ENCODE measurements around the gene KDM6A. TPM values are rescaled to one million over a fixed set of nuclear protein-coding genes. Genes with fewer than 3 reads are reported as not detected.

KDM6A gene
- total RNA-seq, 1 experiment from 2014 or later, result 21.0 TPM

DNA sequence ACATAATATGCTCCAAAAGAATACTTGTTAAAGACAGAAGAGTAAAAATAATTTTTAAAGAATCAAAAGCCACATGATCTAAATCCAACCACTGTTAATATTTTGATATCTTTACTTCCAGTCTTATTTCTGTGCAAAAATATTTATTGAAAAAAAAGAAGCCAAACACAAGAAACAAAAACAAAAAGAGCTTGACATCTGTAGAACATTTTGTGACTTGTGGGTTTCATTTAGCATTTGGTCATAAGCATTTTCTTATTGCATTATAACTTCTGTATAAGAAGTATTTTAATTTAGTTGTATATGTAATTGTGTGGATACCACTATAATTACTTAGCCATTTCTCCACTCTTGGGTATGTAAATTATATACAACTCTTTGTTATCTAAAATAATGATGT is 264.5 kb downstream of the KDM6A start:
- RAD21 ChIA-PET (ENCODE audit: low non-redundant PET in 1 of 2, low total read pairs in 2 of 2, uncharacterized antibody in 2 of 2, unreplicated experiment in 2 of 2), result no interaction called here
- Histone ChIP-seq H4K20me1 (ENCODE audit: insufficient read depth) (no peaks in the 10 kb centered on the region), H3K9me3 (ENCODE audit: control insufficient read depth in 1 of 2, insufficient read depth in 1 of 2, low read depth in 1 of 2, low read length in 2 of 2) (no peaks in the 10 kb centered on the region), H3K27me3 (ENCODE audit: insufficient read depth, low read length) (no peaks in the 10 kb centered on the region), H3K9ac (ENCODE audit: low read length) (no peak overlapping the region), H3K79me2 (ENCODE audit: insufficient read depth, low read length) (no peaks in the 10 kb centered on the region), H3K4me1 (ENCODE audit: control insufficient read depth in 1 of 2, insufficient read depth in 2 of 2, low read length in 2 of 2) (no peaks in the 10 kb centered on the region), H3K9me2 (ENCODE audit: insufficient read depth) (no peaks in the 10 kb centered on the region), H2AFZ (ENCODE audit: low read depth, low read length, poor library complexity, severe bottlenecking) (peak overlapping the region; percentile 45), H3K4me3 (replicated peaks in 1 of 2; ENCODE audit: low read depth in 1 of 2, low read length in 2 of 2) (no peak overlapping the region), H3K27ac (ENCODE audit: low read depth, low read length) (no peak overlapping the region), H3K36me3 (ENCODE audit: control insufficient read depth in 1 of 2, insufficient read depth in 2 of 2, low read length in 2 of 2) (no peaks in the 10 kb centered on the region), H3K4me2 (ENCODE audit: low read length) (no peak overlapping the region)
- ATAC-seq (no peak), DNase-seq (ENCODE audit: low read depth, low spot score) (no peak)
- POLR2A ChIA-PET, result no interaction called here
- BruUV-seq (replicated peaks), result no TSS peak
- no peak for TF ChIP-seq JUND (IDR thresholded peaks at IDR 0.05)
- CTCF ChIA-PET, result no interaction called here
- intact Hi-C loops (cut with micrococcal nuclease), result no loop called here

DNA sequence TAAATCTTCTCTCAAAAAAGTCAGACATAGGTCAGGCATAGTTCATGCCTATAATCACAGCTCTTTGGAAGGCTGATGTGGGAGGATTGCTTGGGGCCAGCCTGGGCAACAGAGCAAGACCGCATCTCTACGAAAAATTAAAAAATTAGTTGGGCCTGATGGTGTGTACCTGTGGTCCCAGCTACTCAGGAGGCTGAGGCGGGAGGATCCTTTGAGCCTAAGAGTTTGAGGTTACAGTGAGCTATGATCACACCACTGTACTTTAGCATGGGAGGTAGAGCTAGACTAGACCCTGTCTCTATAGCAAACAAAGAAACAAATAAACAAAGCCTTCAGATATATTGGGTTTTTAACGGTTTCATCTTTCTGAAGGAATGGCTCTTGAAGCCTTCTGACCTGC is 265.5 kb downstream of the KDM6A start:
- RAD21 ChIA-PET (ENCODE audit: low non-redundant PET in 1 of 2, low total read pairs in 2 of 2, uncharacterized antibody in 2 of 2, unreplicated experiment in 2 of 2), result no interaction called here
- H3K4me2 ChIP-seq (ENCODE audit: low read length), result no peak overlapping the region
- intact Hi-C loops (cut with micrococcal nuclease), result no loop called here
- POLR2A ChIA-PET, result no interaction called here
- no peak for ATAC-seq
- no TSS peak for BruUV-seq (replicated peaks)
- TF ChIP-seq, protein P1, sequence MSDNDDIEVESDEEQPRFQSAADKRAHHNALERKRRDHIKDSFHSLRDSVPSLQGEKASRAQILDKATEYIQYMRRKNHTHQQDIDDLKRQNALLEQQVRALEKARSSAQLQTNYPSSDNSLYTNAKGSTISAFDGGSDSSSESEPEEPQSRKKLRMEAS (IDR thresholded peaks at IDR 0.05), result no peak
- TF ChIP-seq CEBPB (IDR thresholded peaks at IDR 0.05; ENCODE audit: low read depth), result no peak
- TF ChIP-seq JUND (IDR thresholded peaks at IDR 0.05), result no peak
- TF ChIP-seq, protein P2, sequence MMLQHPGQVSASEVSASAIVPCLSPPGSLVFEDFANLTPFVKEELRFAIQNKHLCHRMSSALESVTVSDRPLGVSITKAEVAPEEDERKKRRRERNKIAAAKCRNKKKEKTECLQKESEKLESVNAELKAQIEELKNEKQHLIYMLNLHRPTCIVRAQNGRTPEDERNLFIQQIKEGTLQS (IDR thresholded peaks at IDR 0.05), result no peak
- no peak for TF ChIP-seq ZFX (IDR thresholded peaks at IDR 0.05)
- TF ChIP-seq POLR2AphosphoS5 (IDR thresholded peaks at IDR 0.05; ENCODE audit: low read depth, low read length), result no peak
- TF ChIP-seq, protein P3, sequence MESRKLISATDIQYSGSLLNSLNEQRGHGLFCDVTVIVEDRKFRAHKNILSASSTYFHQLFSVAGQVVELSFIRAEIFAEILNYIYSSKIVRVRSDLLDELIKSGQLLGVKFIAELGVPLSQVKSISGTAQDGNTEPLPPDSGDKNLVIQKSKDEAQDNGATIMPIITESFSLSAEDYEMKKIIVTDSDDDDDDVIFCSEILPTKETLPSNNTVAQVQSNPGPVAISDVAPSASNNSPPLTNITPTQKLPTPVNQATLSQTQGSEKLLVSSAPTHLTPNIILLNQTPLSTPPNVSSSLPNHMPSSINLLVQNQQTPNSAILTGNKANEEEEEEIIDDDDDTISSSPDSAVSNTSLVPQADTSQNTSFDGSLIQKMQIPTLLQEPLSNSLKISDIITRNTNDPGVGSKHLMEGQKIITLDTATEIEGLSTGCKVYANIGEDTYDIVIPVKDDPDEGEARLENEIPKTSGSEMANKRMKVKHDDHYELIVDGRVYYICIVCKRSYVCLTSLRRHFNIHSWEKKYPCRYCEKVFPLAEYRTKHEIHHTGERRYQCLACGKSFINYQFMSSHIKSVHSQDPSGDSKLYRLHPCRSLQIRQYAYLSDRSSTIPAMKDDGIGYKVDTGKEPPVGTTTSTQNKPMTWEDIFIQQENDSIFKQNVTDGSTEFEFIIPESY (IDR thresholded peaks at IDR 0.05; ENCODE audit: extremely low read depth, insufficient replicate concordance, low read length), result no peak
- TF ChIP-seq ZNF274 (IDR thresholded peaks at IDR 0.05; ENCODE audit: low read depth, low read length), result no peak
- no peak for TF ChIP-seq EGR1 (IDR thresholded peaks at IDR 0.05; ENCODE audit: low read depth)
- H3K27ac ChIP-seq (ENCODE audit: low read depth, low read length), result no peak overlapping the region
- no peaks in the 10 kb centered on the region for H3K27me3 ChIP-seq (ENCODE audit: insufficient read depth, low read length)
- no peak overlapping the region for H3K4me3 ChIP-seq (replicated peaks in 1 of 2; ENCODE audit: low read depth in 1 of 2, low read length in 2 of 2)
- no peaks in the 10 kb centered on the region for H3K9me3 ChIP-seq (ENCODE audit: control insufficient read depth in 1 of 2, insufficient read depth in 1 of 2, low read depth in 1 of 2, low read length in 2 of 2)
- no peak for DNase-seq (ENCODE audit: low read depth, low spot score)
- CTCF ChIA-PET, result no interaction called here
- no peaks in the 10 kb centered on the region for H3K4me1 ChIP-seq (ENCODE audit: control insufficient read depth in 1 of 2, insufficient read depth in 2 of 2, low read length in 2 of 2)
- H3K36me3 ChIP-seq (ENCODE audit: control insufficient read depth in 1 of 2, insufficient read depth in 2 of 2, low read length in 2 of 2), result no peaks in the 10 kb centered on the region
- H3K79me2 ChIP-seq (ENCODE audit: insufficient read depth, low read length), result no peaks in the 10 kb centered on the region
- H3K9ac ChIP-seq (ENCODE audit: low read length), result no peak overlapping the region
- peak overlapping the region; percentile 45 for H2AFZ ChIP-seq (ENCODE audit: low read depth, low read length, poor library complexity, severe bottlenecking)
- no peaks in the 10 kb centered on the region for H4K20me1 ChIP-seq (ENCODE audit: insufficient read depth)
- no peaks in the 10 kb centered on the region for H3K9me2 ChIP-seq (ENCODE audit: insufficient read depth)

Measured in HCT116 (cell line).